Muscle layer of duodenum (tissue), 2 donors: ENCODE results near the gene DCBLD1.

Experiments used
- H3K27ac ChIP-seq: one replicate; pipeline ENCODE4 v1.7.0; 2013; ENCODE audit warnings: mild to moderate bottlenecking, low read length
- H3K27me3 ChIP-seq: one replicate; pipeline ENCODE4 v1.7.0; 2013; ENCODE audit warnings: low read depth, mild to moderate bottlenecking, control low read depth, low read length
- H3K36me3 ChIP-seq, 2 donors: one replicate each; pipeline ENCODE4 v1.7.0; 2013; ENCODE audit warnings: low read length in 2 of 2, control low read depth in 1 of 2, mild to moderate bottlenecking in 1 of 2; ENCODE audit not compliant: insufficient read depth in 2 of 2, control insufficient read depth in 1 of 2
- H3K4me1 ChIP-seq, 2 donors: one replicate each; pipeline ENCODE4 v1.7.0; 2013; ENCODE audit warnings: low read length in 2 of 2, mild to moderate bottlenecking in 2 of 2, control low read depth in 1 of 2, moderate library complexity in 1 of 2; ENCODE audit not compliant: insufficient read depth in 2 of 2, control insufficient read depth in 1 of 2
- H3K4me3 ChIP-seq, 2 donors: one replicate each; pipeline ENCODE4 v1.7.0; 2013; ENCODE audit warnings: low read length in 2 of 2, low read depth in 1 of 2, mild to moderate bottlenecking in 1 of 2
- H3K9me3 ChIP-seq, 2 donors: one replicate each; pipeline ENCODE4 v1.7.0; 2013; ENCODE audit warnings: low read length in 2 of 2, control low read depth in 1 of 2, mild to moderate bottlenecking in 1 of 2; ENCODE audit not compliant: control insufficient read depth in 1 of 2
- donor health status: healthy.

The DCBLD1 gene

DNA sequence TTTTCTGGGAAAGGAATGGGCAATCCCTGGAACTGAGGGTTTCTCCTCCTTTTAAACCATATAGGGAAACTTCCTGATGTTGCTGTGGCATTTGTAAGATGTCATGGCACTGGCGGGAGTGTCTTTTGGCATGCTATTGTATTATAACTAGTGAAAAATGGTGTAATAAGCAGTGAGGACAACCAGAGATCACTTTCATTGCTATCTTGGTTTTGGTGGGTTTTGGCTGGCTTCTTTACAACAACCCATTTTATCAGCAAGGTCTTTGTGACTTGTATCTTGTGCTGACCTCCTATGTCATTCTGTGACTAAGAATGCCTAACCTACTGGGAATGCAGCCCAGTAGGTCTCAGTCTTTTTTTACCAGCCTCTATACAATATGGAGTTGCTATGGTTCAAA is 9.1 kb upstream of the DCBLD1 start:
- Histone ChIP-seq H3K36me3 (no peaks in the 10 kb centered on the region), H3K4me1 (no peaks in the 10 kb centered on the region), H3K4me3 (no peak overlapping the region), H3K27ac (no peak overlapping the region), H3K27me3 (no peaks in the 10 kb centered on the region), H3K9me3 (no peaks in the 10 kb centered on the region)

DNA sequence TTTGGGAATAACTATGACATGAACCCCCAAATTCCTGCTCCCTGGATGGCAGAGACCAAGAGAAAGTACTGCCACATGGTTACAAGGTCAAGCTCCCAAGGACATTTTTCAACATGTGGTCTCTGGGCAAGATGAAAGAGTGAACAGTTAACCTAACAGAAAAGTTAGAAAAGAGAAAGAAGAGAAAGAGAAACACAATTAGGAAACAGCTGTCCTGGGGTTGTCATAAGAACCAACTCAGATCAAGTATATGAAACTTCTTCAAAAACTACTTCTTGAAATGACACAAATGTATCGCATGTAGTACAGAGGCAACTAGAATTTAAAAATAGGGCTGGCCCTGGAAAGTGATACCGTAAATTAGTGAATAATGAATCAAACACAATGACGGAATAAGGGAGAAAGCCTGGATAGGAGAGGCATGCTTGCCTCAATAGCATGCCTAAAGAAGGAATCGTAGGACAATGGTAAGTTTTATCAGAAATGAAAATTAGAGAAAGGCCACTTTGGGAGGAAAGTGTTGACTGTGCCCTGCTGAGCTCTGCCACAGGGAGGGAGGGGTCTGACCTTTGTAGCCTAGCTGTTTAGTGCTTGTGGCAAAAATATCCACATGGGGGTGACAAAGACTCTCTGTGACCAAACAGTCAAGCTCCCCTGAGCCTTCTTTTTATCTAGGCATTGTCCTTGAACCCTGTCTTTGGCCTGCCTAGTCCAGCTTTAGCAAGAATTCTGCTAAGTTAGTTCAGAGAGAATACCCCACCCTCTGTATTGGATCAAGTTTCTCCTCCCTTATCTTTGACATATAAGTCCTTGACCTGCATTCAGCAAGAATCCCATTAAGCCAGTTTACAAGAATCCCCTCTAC is 4.3 kb upstream of the DCBLD1 start:
- H3K27me3 ChIP-seq: no peaks in the 10 kb centered on the region
- peaks cover 0 to 7% of the 10 kb centered on the region in 2 donors for H3K4me1 ChIP-seq
- H3K36me3 ChIP-seq: no peaks in the 10 kb centered on the region
- H3K9me3 ChIP-seq: no peaks in the 10 kb centered on the region
- no peak overlapping the region for H3K4me3 ChIP-seq
- H3K27ac ChIP-seq: no peak overlapping the region

DNA sequence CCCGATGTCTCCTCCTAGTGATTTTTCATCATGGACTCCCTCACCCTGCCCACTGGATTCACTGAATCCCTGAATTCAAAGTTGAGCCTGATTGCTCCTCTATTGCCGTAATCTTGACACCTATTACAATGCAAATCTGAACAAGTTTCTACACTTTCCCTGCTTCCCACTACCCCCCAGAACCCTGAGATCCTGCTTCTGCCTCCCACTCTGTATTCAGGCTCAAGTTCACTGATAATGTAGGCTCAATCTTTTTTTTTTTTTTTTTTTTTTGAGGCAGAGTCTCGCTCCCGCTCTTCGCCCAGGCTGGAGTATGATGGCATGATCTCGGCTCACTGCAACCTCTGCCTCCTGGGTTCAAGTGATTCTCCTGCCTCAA is 3.6 kb upstream of the DCBLD1 start:
- Histone ChIP-seq H3K27ac (no peak overlapping the region), H3K9me3 (no peaks in the 10 kb centered on the region), H3K4me3 (no peak overlapping the region), H3K4me1 (peaks cover 0 to 10% of the 10 kb centered on the region in 2 donors), H3K27me3 (no peaks in the 10 kb centered on the region), H3K36me3 (no peaks in the 10 kb centered on the region)

DNA sequence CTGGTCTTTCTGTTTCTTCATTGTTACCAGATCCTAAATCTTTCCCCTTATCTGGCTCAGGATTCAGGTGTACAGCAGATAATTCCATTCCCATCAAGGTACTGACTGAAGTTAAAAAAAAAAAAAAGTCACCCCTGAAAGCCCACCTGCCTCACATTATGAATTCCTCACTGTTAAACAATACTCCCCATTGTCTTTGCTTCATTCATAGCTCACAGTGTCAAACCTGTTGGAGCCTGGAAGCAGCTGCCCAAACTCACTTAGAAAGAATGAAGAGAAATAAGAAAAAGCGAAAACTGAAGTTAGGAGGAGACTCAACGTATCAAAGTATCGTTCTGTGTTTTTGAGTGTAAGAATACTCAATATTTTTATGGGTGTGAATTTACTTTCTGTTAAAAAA is 1.8 kb upstream of the DCBLD1 start:
- no peaks in the 10 kb centered on the region for H3K36me3 ChIP-seq
- no peak overlapping the region for H3K27ac ChIP-seq

DNA sequence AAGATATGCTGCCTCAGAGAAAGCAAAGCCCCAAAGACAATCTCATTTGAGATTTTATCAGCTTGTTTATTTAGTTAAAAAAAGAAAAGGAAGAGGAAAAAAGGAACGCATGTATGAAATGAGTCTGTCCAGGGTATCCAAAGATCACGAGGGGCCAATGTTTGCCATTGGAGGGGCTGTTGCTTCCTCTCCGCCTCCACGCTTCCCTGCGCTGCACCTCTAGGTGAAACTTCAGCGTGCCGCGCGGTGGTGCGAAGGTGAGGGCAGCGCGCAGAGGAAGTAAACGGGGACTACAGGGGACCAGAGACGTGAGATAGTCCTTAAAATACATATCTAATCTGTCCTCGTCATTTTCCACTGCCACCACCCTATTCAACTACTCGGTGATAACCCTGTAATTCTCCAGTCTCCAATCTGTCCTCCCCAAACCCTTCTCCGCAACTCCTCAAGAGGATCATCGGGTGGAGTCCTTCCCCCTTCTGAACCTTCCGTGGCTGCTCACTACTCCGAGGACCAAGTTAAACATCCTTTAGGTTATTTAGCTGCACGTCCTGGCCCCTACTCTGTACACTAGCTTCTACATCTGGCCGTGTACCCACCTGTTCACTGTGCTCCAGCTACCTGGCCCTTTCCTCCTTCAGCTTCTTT is 1.1 kb upstream of the DCBLD1 start:
- Histone ChIP-seq H3K4me3 (peak overlapping the region; percentile 54 to 92), H3K4me1 (peaks cover 0 to 13% of the 10 kb centered on the region in 2 donors), H3K27ac (no peak overlapping the region), H3K9me3 (no peaks in the 10 kb centered on the region), H3K36me3 (no peaks in the 10 kb centered on the region), H3K27me3 (no peaks in the 10 kb centered on the region)

More for the DNA sequence above, 1.8 kb upstream of the DCBLD1 start:
- Histone ChIP-seq H3K27me3 (no peaks in the 10 kb centered on the region), H3K9me3 (no peaks in the 10 kb centered on the region), H3K4me3 (no peak overlapping the region), H3K4me1 (peaks cover 0 to 13% of the 10 kb centered on the region in 2 donors)

DNA sequence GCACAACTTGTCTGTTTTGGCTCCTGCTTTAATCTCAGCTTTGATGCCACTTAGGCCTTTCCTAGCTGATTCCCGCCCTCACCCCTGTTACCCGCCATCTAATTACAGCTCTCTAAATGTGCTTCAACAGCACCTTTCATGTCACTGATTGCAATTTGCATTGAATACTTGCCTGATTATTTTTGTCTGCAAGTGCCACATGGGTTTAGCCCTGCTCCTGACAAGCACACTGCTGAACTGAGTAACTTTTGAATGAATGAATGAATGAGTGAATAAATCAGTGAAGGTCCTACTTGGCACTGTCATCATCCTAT is 591 bp upstream of the DCBLD1 start:
- no peaks in the 10 kb centered on the region for H3K36me3 ChIP-seq
- H3K9me3 ChIP-seq: no peaks in the 10 kb centered on the region
- no peaks in the 10 kb centered on the region for H3K27me3 ChIP-seq
- peak overlapping the region; percentile 54 to 92 for H3K4me3 ChIP-seq
- peaks cover 0 to 13% of the 10 kb centered on the region in 2 donors for H3K4me1 ChIP-seq
- peak overlapping the region; percentile 1 for H3K27ac ChIP-seq

DNA sequence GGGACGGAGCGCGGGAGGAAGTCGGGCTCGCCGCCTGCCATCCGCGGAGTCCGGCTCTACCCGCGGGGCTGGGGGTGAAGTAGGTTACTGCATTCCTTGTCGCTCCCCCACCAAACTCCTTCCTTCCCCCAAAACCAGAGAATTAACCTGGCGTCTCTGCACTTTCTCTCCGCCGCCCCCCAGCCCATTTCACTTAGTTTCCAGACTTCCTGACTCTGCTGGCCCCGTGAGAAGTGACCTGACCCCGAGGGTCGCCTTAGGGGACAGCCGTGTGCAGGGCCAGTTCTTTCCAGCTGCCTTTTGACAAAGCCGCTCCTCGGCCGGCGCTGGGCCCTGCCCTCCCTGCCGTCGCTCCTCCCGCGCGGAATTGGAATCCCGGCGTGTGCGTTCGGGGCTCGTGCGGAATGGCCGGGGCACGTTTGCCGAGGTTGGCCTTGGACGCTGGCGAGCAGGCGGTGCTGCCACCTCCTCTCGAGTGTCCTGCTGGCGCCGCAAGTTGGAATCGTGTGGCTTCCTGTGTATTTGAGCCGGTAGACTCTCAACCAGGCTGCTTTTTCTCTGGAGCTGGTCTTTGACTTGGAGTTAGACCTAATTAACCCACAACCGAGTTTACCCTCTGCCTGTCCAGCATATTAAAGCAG is 650 bp downstream of the DCBLD1 start:
- Histone ChIP-seq H3K27ac (peak overlapping the region; percentile 53), H3K9me3 (no peaks in the 10 kb centered on the region), H3K4me1 (peaks cover 0 to 13% of the 10 kb centered on the region in 2 donors), H3K27me3 (no peaks in the 10 kb centered on the region), H3K4me3 (peak overlapping the region; percentile 68 to 92), H3K36me3 (no peaks in the 10 kb centered on the region)

DNA sequence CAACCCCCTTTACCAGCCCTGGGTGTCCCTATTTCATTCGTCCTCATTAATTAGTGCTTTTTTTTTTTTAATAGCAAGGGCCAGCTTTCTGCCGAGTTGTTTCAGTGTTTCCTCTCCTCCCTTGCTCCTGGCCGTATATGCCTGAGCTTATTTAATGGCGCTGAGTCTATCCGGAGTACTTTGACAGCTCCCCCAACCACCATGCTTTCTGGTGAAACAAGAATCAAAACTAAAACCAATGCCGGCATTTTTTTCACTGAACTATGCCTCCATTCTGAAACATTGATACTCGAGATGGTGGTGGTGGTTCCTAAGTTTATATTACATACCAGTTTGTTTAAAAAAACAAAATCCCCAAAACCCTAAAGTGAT is 1.2 kb downstream of the DCBLD1 start:
- no peaks in the 10 kb centered on the region for H3K36me3 ChIP-seq
- H3K9me3 ChIP-seq: no peaks in the 10 kb centered on the region
- no peaks in the 10 kb centered on the region for H3K27me3 ChIP-seq
- peaks cover 0 to 13% of the 10 kb centered on the region in 2 donors for H3K4me1 ChIP-seq
- H3K4me3 ChIP-seq: peak overlapping the region; percentile 68 to 92
- peak overlapping the region; percentile 53 for H3K27ac ChIP-seq

DNA sequence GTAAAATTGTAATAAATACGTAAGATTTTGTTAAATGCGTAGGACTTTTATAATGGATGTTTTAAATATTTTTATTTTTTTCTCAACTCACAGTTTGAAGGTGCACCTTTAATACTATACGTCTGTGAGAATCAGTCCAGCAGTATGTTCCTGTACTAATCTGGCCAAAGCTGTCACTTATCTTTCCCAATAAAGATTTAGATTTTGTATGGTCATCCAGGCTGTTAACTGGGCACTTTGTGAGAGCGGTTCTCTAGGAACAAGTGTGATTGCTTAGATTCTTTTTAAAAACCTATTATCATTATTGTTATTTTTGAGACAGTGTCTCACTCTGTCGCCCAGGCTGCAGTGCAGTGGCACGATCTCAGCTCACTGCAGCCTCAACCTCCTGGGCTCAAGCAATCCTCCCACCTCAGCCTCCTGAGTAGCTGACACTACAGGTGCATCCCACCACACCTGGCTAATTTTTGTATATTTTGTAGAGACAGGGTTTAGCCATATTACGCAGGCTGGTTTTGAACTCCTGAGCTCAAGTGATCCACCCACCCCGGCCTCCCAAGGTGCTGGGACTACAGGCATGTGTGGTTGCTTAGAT is 1.7 kb downstream of the DCBLD1 start:
- Histone ChIP-seq H3K9me3 (no peaks in the 10 kb centered on the region), H3K36me3 (no peaks in the 10 kb centered on the region), H3K27me3 (no peaks in the 10 kb centered on the region), H3K4me1 (peaks cover 0 to 13% of the 10 kb centered on the region in 2 donors), H3K27ac (peak overlapping the region; percentile 53), H3K4me3 (peak overlapping the region; percentile 68 to 92)

DNA sequence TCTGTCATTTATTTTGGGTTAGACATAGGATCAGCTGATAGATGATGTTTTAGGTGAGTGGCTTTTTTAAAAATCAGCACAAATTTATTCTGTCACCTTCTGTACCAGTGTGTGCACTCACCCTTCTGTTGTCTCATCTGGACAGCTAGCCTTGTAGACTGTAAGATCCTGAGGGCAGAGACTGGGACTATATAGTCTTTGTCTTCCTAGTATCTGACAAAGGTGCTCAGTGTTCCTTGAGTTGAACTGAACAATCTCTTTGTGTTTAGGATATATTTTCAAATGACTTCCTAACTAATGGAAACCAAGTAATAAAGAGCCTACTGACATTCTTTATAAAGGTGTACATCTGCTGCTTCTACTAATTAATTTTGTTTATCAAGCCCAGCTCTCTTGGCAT is 3.0 kb downstream of the DCBLD1 start:
- no peaks in the 10 kb centered on the region for H3K9me3 ChIP-seq
- H3K36me3 ChIP-seq: no peaks in the 10 kb centered on the region
- no peaks in the 10 kb centered on the region for H3K27me3 ChIP-seq
- no peak overlapping the region for H3K4me3 ChIP-seq
- peaks cover 0 to 13% of the 10 kb centered on the region in 2 donors for H3K4me1 ChIP-seq
- H3K27ac ChIP-seq: no peak overlapping the region

DNA sequence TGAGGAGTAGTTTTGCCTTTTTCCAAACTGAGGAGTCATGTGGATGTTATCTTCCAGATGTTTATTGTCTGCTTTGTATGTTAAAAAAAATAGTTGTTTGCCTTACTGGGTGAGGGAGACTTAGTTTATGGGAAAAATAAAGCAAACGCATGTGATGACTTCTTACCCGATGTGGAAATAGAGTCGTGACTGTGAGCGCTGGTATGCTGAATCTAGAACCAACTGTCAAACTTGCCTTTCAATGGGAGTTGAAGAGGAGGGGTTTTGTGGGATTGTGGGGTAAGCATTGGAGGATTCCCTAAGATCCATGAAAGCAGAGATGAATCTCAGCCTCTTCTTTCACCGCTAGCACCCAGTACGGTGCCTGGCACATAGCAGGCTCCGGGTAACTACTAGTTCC is 5.3 kb downstream of the DCBLD1 start:
- Histone ChIP-seq H3K4me1 (peaks cover 0 to 6% of the 10 kb centered on the region in 2 donors), H3K9me3 (no peaks in the 10 kb centered on the region), H3K27ac (no peak overlapping the region), H3K4me3 (no peak overlapping the region), H3K36me3 (no peaks in the 10 kb centered on the region), H3K27me3 (no peaks in the 10 kb centered on the region)
